ENCODE measurements around the gene GNAI2. TPM values are rescaled to one million over a fixed set of nuclear protein-coding genes. Genes with fewer than 3 reads are reported as not detected.
A peak's percentile ranks its signal among the peaks of the same experiment; 100 is the strongest.

GNAI2 gene
- polyA plus RNA-seq, 3 donors, result 914 to 1,492 (median 1,165) TPM

- Mint-ChIP-seq H3K36me3 (no peaks in the 10 kb centered on the region), H3K27me3 (ENCODE audit: low read depth in 3 of 3) (peaks cover 41 to 53% (median 50%) of the 10 kb centered on the region in 3 donors), H3K27ac (no peak overlapping the region), H3K9me3 (peaks cover 0 to 11% (median 5%) of the 10 kb centered on the region in 7 donors), H3K4me1 (peaks cover 27% of the 10 kb centered on the region), H3K4me3 (peak overlapping the region in 1 of 2 donors; percentile 53)
- Histone ChIP-seq H3K9me3 (replicated peaks in 1 of 2; ENCODE audit: control insufficient read depth in 1 of 2, insufficient read depth in 1 of 2, low read length in 2 of 2) (peaks cover 0 to 10% of the 10 kb centered on the region in 2 donors), H2AFZ (ENCODE audit: insufficient read depth, low read depth, low read length, poor library complexity, severe bottlenecking) (no peak overlapping the region), H3K4me3 (replicated peaks in 1 of 3; ENCODE audit: low read depth in 2 of 3, low read length in 3 of 3) (no peak overlapping the region), H3K27ac (ENCODE audit: low read depth in 1 of 2, low read length in 2 of 2) (no peak overlapping the region), H3K4me2 (replicated peaks; ENCODE audit: extremely low read depth, low read length, poor library complexity, severe bottlenecking) (no peak overlapping the region), H4K20me1 (ENCODE audit: insufficient read depth, low read length) (no peaks in the 10 kb centered on the region), H3K4me1 (ENCODE audit: control insufficient read depth in 1 of 2, insufficient read depth in 2 of 2, low read length in 2 of 2) (peaks cover 25 to 37% of the 10 kb centered on the region in 2 donors), H3K9ac (ENCODE audit: insufficient read depth, low read length, poor library complexity, severe bottlenecking) (no peak overlapping the region), H3K36me3 (replicated peaks in 1 of 2; ENCODE audit: control insufficient read depth in 1 of 2, insufficient read depth in 2 of 2, low read length in 2 of 2) (no peaks in the 10 kb centered on the region), H3K79me2 (ENCODE audit: insufficient read depth, low read length) (no peaks in the 10 kb centered on the region), H3K27me3 (ENCODE audit: control insufficient read depth in 2 of 2, insufficient read depth in 2 of 2, low read length in 2 of 2) (peaks cover 15 to 37% of the 10 kb centered on the region in 2 donors)
- no peak for TF ChIP-seq CTCF (IDR thresholded peaks at IDR 0.05)
- intact Hi-C loops (cut with micrococcal nuclease), result loop anchor here in 1 of 2 donors (1.0 kb wide), 1 partner anchor 78 kb away; no protein-coding TSS in a partner anchor
- WGBS (ENCODE audit: insufficient coverage), result 23% methylated on average over 33 of the region's 34 CpGs
- no peak for DNase-seq
Measured at GRCh38 chr3:50193746-50194127, 42.3 kb upstream of the GNAI2 start.

- H2AFZ ChIP-seq (ENCODE audit: insufficient read depth, low read depth, low read length, poor library complexity, severe bottlenecking), result no peak overlapping the region
- Mint-ChIP-seq H3K4me1 (peaks cover 27% of the 10 kb centered on the region), H3K36me3 (no peaks in the 10 kb centered on the region), H3K27me3 (ENCODE audit: low read depth in 3 of 3) (peaks cover 46 to 53% (median 53%) of the 10 kb centered on the region in 3 donors), H3K9me3 (peaks cover 0 to 11% (median 5%) of the 10 kb centered on the region in 7 donors), H3K27ac (peak overlapping the region in 2 of 7 donors; percentile 41 to 63), H3K4me3 (peak overlapping the region in 1 of 2 donors; percentile 85)
- no peaks in the 10 kb centered on the region for H3K79me2 ChIP-seq (ENCODE audit: insufficient read depth, low read length)
- no peaks in the 10 kb centered on the region for H3K36me3 ChIP-seq (replicated peaks in 1 of 2; ENCODE audit: control insufficient read depth in 1 of 2, insufficient read depth in 2 of 2, low read length in 2 of 2)
- WGBS (ENCODE audit: insufficient coverage), result 8% methylated on average over 70 of the region's 70 CpGs
- DNase-seq, result peak; percentile 31 to 52 (median 37)
- H3K9me3 ChIP-seq (replicated peaks in 1 of 2; ENCODE audit: control insufficient read depth in 1 of 2, insufficient read depth in 1 of 2, low read length in 2 of 2), result peaks cover 0 to 10% of the 10 kb centered on the region in 2 donors
- H4K20me1 ChIP-seq (ENCODE audit: insufficient read depth, low read length), result no peaks in the 10 kb centered on the region
- peak overlapping the region in 1 of 3 experiments; percentile 28 for H3K4me3 ChIP-seq (replicated peaks in 1 of 3; ENCODE audit: low read depth in 2 of 3, low read length in 3 of 3)
- peaks cover 25 to 37% of the 10 kb centered on the region in 2 donors for H3K4me1 ChIP-seq (ENCODE audit: control insufficient read depth in 1 of 2, insufficient read depth in 2 of 2, low read length in 2 of 2)
- H3K9ac ChIP-seq (ENCODE audit: insufficient read depth, low read length, poor library complexity, severe bottlenecking), result no peak overlapping the region
- H3K27me3 ChIP-seq (ENCODE audit: control insufficient read depth in 2 of 2, insufficient read depth in 2 of 2, low read length in 2 of 2), result peaks cover 15 to 40% of the 10 kb centered on the region in 2 donors
- H3K27ac ChIP-seq (ENCODE audit: low read depth in 1 of 2, low read length in 2 of 2), result no peak overlapping the region
- intact Hi-C loops (cut with micrococcal nuclease), result no loop called here
- peak; percentile 79 for TF ChIP-seq CTCF (IDR thresholded peaks at IDR 0.05)
- H3K4me2 ChIP-seq (replicated peaks; ENCODE audit: extremely low read depth, low read length, poor library complexity, severe bottlenecking), result peak overlapping the region; percentile 33
Measured at GRCh38 chr3:50194128-50194902, 41.7 kb upstream of the GNAI2 start.
